GM18511 (cell line): Measurements from ENCODE around the gene SLC25A30.
"Not testable (repeated sequence)": the region's sequence is repeated elsewhere in the genome, so short reads cannot be mapped to it uniquely, and the experiment has no call there.

Source experiments
- ATAC-seq: cut with Tn5 transposase; IDR thresholded peaks from one replicate; pipeline ENCODE4 v1.9.1; 2021; ENCODE audit warnings: mild to moderate bottlenecking, moderate library complexity; ENCODE audit not compliant: unreplicated experiment

The SLC25A30 gene

DNA sequence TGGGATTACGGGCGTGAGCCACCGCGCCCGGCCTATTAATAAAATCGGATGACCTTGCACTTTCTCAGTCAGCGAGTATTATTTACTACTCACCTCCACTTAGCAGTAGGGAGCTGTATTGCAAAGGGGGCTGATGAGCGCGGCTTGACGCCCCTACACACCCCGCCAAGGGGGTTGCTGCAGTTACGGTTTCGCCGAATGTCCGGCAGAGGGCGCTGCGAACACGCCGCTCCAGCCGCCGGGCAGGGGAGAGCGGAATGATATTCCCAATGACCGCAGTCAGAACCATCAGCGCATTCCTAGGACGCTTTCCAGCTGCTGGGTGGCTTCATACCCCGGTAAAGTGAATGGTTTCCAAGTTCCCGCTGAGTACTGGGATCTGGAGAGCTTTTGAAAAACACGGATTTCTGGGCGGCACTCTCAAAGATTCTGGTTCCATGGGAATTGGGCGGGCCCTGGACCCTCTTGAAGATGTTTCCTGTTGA lies 47.2 kb downstream of the SLC25A30 start:
- ATAC-seq, result no peak

DNA sequence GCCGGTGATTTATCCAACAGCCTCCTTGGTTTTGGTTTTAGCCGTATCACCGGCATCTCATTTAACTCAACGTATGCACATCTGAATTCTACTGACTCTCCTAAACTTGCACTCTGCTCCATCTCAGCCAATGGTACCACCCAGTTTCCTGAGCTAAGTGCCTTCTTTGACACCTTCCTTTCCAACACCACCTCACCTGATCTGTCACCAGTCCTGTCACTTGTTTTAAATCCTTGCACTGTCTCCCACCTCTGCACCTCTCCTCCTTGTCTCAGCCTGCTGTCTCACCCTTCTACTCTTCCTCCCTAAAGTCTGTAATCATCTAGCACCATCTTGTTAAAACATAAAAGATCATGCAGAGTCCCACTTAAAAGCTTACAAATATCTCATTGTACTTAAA lies 49.1 kb downstream of the SLC25A30 start:
- ATAC-seq, result no peak

GRCh38 chr13:45368571-45368970 lies 49.6 kb downstream of the SLC25A30 start:
- ATAC-seq, result no peak

GRCh38 chr13:45368005-45368404 lies 50.2 kb downstream of the SLC25A30 start:
- ATAC-seq, result no peak

- peak; percentile 98 for ATAC-seq
These were observed 50.8 kb downstream of the SLC25A30 start for GRCh38 chr13:45367358-45367757.

DNA sequence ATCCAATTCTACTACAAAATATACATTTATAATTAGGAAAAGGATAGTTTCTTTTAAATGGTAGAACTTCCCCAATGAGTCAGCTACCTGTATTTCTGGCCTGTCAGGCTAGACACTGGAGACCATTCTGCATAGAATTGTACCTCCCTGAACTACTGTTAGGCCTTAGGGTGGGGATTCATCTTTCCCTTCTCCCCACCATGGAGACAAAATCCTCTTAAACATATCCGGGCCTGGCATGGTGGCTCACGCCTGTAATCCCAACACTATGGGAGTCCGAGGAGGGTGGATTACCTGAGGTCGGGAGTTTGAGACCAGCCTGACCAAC lies 52.7 kb downstream of the SLC25A30 start:
- no peak for ATAC-seq

GRCh38 chr13:45364876-45365557 lies 53.2 kb downstream of the SLC25A30 start:
- no peak for ATAC-seq

- ATAC-seq, result no peak
These were observed 55.2 kb downstream of the SLC25A30 start for GRCh38 chr13:45362939-45363338.

DNA sequence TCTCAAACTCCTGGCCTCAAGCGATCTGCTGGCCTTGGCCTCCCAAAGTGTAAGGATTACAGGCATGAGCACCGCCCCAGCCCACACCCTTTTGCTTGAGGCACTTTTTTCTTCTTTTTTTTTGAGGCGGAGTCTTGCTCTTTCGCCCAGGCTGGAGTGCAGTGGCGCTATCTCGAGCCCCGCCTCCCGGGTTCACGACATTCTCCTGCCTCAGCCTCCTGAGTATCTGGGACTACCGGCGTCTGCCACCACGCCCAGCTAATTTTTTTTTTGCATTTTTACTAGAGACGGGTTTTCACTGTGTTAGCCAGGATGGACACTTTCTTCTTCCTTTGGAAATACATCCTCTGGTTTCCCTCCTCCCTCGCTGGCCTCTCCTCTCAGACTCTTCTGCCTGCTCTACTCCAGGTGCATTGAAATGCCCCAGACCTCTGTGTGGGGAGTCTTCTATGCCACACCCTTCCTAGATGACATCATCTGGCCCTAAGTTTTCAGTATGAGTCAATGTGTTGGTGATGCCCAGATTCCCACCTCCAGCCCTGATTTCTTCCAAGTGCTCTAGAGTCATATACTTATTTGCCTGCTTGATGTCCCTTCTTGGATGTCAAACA lies 56.5 kb downstream of the SLC25A30 start:
- no peak for ATAC-seq

- ATAC-seq, result no peak
These were observed 61.1 kb downstream of the SLC25A30 start for GRCh38 chr13:45356966-45357672.

DNA sequence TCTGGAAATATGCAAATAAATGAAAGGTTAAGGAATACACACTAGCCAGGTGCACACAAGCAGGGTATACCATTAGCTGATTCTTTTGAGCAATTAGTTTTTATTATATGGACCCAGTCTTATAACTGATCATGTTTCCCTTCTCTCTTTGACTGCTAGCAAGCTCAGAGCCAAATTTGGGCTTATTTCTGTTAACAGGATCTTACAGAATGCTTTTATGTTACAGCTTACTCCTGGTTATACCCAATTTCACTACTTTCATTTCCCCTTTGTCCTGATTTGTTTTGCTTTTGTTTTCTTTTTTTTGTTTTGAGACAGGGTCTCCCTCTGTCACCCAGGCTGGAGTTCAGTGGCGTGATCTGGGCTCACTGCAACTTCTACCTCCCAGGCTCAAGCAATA lies 64.3 kb downstream of the SLC25A30 start:
- ATAC-seq, result no peak

GRCh38 chr13:45352031-45352430 lies 66.1 kb downstream of the SLC25A30 start:
- ATAC-seq, result no peak

- no peak for ATAC-seq
These were observed 68.0 kb downstream of the SLC25A30 start for GRCh38 chr13:45350152-45350551.

DNA sequence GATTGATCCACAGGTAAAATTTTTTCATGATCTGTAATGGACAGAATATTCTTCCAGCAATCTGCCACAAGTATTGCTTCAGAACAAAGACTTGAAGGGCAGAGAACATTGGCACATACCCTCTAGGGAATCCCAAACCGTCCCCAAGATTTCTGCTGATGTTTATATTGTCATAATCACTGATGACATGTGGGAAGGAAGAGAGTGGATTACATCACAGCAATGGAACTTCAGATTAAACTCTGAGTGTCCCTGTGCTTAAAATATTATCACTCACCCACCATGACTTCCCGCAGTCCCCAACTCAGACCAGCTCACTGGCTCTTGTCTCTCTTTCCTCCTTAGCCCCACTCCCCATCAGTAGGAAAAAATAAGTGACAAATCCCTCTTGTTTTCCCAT lies 68.7 kb downstream of the SLC25A30 start:
- ATAC-seq, result no peak

DNA sequence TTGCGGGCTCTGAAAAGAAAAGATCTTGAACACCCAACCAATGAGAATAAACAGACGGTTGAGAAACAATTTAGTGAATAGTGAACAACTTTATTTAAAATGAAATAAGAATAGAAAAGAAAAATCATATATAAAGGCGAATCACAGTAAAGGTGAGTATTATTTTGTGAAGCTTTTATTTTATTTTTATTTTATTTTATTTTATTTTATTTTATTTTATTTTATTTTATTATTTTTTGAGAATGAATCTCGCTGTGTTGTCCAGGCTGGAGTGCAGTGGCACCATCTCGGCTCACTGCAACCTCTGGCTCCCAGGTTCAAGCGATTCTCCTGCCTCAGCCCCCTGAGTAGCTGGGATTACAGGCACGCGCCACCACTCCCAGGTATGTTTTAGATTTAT lies 74.1 kb downstream of the SLC25A30 start:
- ATAC-seq, result not testable (repeated sequence)
